Activated T-cell treated with anti-CD3 and anti-CD28 coated beads, Interleukin-2, amount 50 U/mL, for 24 hours (primary cell): ENCODE results near the gene SDHAF1.
A peak's percentile ranks its signal among the peaks of the same experiment; 100 is the strongest.

ENCODE experiments used
- DNase-seq: peaks from one replicate; pipeline ENCODE4 v3.0.0-alpha.2; 2020
- H3K27ac Mint-ChIP-seq: 2 replicates; pipeline ENCODE4 v1.8.0; 2020; ENCODE audit warnings: mild to moderate bottlenecking, mixed read lengths
- H3K27me3 Mint-ChIP-seq: 2 replicates; pipeline ENCODE4 v1.8.0; 2020; ENCODE audit warnings: mixed read lengths
- H3K36me3 Mint-ChIP-seq: 2 replicates; pipeline ENCODE4 v1.8.0; 2020; ENCODE audit warnings: low read depth, mixed read lengths
- H3K4me1 Mint-ChIP-seq: 2 replicates; pipeline ENCODE4 v1.8.0; 2020; ENCODE audit warnings: low read depth, mixed read lengths
- H3K4me3 Mint-ChIP-seq: 2 replicates; pipeline ENCODE4 v1.8.0; 2020; ENCODE audit warnings: mild to moderate bottlenecking, moderate library complexity, mixed read lengths
- H3K9me3 Mint-ChIP-seq: 2 replicates; pipeline ENCODE4 v1.8.0; 2020; ENCODE audit warnings: mixed read lengths

The SDHAF1 gene

GRCh38 chr19:35993923-35994598, 927 bp upstream of the SDHAF1 start:
- no peak for DNase-seq
- H3K4me1 Mint-ChIP-seq, result peaks cover 32% of the 10 kb centered on the region
- peaks cover 33% of the 10 kb centered on the region for H3K36me3 Mint-ChIP-seq
- H3K27ac Mint-ChIP-seq, result peak overlapping the region; percentile 74
- no peaks in the 10 kb centered on the region for H3K27me3 Mint-ChIP-seq
- peak overlapping the region; percentile 95 for H3K4me3 Mint-ChIP-seq
- no peaks in the 10 kb centered on the region for H3K9me3 Mint-ChIP-seq

DNA sequence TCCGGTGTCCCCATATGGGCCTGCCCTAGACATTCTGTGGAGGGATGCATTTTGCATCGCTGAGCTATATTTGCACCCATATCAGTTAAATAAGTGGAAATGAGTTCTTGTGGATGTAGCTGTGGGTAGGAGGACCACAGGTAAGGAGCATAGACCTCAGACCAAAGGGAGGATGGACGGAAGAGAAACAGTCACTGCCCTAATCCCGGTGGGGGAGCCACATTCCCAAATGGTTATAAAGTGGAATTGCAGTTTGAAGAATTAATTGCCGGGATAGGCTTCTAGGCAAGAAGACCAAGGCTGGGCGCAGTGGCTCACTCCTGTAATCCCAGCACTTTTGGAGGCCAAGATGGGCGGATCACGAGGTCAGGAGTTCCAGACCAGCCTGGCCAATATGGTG, 1.8 kb downstream of the SDHAF1 start:
- Mint-ChIP-seq H3K36me3 (peaks cover 53% of the 10 kb centered on the region), H3K27me3 (no peaks in the 10 kb centered on the region), H3K9me3 (no peaks in the 10 kb centered on the region), H3K4me1 (peaks cover 45% of the 10 kb centered on the region), H3K27ac (peak overlapping the region; percentile 93), H3K4me3 (peak overlapping the region; percentile 95)
- no peak for DNase-seq

DNA sequence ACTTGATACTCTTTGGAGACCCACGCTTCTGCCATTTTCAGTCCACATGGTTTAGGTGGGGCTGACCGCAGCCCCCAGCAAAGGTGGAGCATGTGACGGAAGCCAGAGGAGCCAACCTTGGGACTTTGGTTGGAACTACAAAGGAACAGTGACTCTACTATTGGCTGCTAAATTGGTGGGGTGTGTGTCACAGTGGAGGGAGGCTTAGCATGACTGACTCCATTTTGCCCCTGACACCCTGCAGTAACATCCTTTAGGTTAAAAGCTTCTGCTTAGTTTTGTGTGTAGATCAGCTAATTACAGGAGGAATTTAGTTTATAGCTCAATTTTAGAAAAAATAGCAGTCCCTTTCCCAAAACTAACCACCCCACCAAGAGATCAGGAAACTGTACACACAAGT, 6.6 kb downstream of the SDHAF1 start:
- H3K27me3 Mint-ChIP-seq, result no peaks in the 10 kb centered on the region
- no peak for DNase-seq
- no peak overlapping the region for H3K4me3 Mint-ChIP-seq
- H3K36me3 Mint-ChIP-seq, result peaks cover 59% of the 10 kb centered on the region
- H3K9me3 Mint-ChIP-seq, result no peaks in the 10 kb centered on the region
- peaks cover 28% of the 10 kb centered on the region for H3K4me1 Mint-ChIP-seq
- H3K27ac Mint-ChIP-seq, result no peak overlapping the region

- no peak overlapping the region for H3K27ac Mint-ChIP-seq
- DNase-seq, result no peak
- peaks cover 16% of the 10 kb centered on the region for H3K4me1 Mint-ChIP-seq
- H3K4me3 Mint-ChIP-seq, result no peak overlapping the region
- no peaks in the 10 kb centered on the region for H3K9me3 Mint-ChIP-seq
- no peaks in the 10 kb centered on the region for H3K27me3 Mint-ChIP-seq
- peaks cover 46% of the 10 kb centered on the region for H3K36me3 Mint-ChIP-seq
These were observed 8.3 kb downstream of the SDHAF1 start for GRCh38 chr19:36003284-36003683.

DNA sequence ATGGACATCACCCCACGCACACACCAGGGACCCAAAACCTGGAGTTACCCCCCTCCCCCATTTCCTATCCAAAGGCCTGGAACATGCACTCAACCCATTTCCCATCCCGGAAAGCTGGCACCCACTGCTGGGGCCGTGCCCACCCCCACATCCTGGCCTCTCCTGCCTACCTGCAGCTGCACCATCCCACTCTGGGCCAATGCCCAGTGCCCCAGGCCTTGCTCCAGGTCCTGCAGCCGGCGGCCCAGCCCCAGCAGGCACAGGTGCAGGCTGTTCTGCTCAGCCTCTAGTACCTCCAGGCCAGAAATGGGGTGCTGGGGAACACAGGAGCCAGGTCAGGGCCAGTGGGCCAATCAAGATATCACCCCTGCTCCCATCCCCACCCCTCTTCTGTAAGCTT, 12.0 kb downstream of the SDHAF1 start:
- no peaks in the 10 kb centered on the region for H3K27me3 Mint-ChIP-seq
- H3K4me1 Mint-ChIP-seq, result peaks cover 15% of the 10 kb centered on the region

DNA sequence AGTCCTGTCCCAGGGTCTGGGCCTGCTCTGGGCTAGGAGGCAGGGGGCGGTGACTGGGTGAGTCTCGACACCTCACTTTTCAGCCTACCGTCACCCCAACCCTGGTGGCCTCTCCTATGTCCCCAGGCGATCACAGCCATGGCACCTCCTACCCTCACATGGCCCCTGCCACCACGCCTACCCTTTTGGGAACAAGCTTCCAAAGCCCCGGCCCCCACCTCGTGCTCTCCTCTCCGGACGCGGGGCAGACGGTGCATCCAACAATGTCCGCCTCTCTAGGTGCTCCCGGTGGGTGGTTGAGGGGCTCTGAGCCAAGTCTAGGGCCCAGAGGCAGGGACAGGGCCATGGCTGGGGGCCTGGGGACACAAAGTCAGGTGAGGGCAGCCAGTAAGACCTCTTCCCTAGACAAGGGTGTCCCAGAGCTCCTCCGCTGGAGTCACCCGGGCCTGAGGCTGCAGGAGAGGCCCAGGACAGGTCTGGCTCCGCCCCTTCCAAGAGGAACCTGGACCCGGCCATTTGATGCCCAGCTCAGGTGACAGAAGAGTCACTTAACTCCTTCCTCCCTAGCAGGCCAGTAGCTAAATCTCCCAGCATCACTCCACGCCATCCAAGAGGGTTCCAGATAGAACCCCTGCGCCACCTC, 13.5 kb downstream of the SDHAF1 start, which contains the start of gene SYNE4:
SYNE4 (minus strand) TSS at position 478 of the 643 bp plus-strand sequence; CDS start at position 346, 132 bp downstream.
- Mint-ChIP-seq H3K4me1 (peaks cover 27% of the 10 kb centered on the region), H3K4me3 (peak within 1 kb of the TSS; percentile 60), H3K36me3 (peaks cover 22% of the 10 kb centered on the region), H3K9me3 (no peaks in the 10 kb centered on the region), H3K27me3 (no peaks in the 10 kb centered on the region), H3K27ac (peak within 1 kb of the TSS; percentile 63)
- no peak for DNase-seq

More for the DNA sequence above, 12.0 kb downstream of the SDHAF1 start:
- no peaks in the 10 kb centered on the region for H3K9me3 Mint-ChIP-seq
- no peak overlapping the region for H3K27ac Mint-ChIP-seq
- peaks cover 31% of the 10 kb centered on the region for H3K36me3 Mint-ChIP-seq
- H3K4me3 Mint-ChIP-seq, result no peak overlapping the region
- no peak for DNase-seq

DNA sequence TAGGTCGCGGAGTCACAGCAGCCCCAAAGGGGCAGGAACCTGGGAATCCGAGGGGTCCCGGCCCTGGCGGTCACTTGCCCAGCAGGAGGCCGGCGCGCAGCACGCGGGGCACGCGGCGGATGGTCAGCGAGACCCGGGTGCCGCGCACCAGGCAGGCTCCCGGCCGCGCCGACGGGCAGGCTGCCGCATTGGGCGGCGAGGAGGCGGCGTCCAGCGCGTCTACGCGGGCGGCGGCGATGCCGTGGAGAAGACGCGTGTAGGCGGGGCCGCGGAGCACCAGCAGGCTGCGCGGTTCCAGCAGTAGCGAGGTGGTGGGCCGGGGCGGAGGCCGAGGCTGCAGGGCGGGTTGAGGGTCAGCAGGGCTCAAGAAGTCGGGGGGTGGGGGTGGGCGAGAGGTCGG, 14.2 kb downstream of the SDHAF1 start:
- peak; percentile 69 for DNase-seq
- peak overlapping the region; percentile 60 for H3K4me3 Mint-ChIP-seq
- no peak overlapping the region for H3K27ac Mint-ChIP-seq
- peaks cover 27% of the 10 kb centered on the region for H3K36me3 Mint-ChIP-seq
- H3K9me3 Mint-ChIP-seq, result no peaks in the 10 kb centered on the region
- H3K27me3 Mint-ChIP-seq, result no peaks in the 10 kb centered on the region
- H3K4me1 Mint-ChIP-seq, result peaks cover 33% of the 10 kb centered on the region

DNA sequence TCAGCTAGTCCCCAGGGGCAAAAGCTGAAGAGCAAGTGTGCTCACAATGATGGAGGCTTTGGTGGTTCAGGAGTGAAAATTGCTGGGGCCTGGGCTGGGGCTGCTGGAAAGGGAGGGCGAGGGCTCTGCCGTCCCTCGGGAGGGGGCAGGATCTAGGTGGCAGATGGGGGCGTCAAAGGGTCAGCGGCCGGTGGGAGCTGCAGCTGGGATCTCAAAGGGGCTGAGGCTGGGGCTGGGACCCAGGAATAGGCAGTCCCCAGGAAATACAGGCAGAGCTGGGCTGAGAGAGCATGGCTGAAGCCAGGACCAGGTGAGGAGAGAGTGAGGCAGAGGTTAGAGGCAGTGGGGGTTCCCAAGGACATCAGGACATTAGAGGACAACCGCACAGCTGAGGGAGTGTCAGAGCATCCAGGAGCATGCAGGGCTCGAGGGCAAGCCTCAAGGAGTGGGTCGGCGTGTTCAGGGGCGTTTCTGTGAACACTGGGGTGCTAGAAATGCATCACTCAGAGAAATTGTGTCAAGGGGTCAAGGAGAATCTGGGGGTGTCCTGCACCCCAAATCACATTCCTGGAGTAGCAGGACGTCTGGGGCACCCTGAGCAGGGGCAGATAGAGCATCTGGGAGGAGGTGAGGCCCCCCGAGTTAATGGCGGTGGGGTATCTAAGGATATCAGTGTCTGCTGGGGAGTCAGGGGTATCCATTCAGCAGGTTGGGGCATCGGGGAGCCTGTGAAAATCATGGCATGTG, 14.8 kb downstream of the SDHAF1 start:
- H3K27ac Mint-ChIP-seq, result peak overlapping the region; percentile 63
- H3K27me3 Mint-ChIP-seq, result no peaks in the 10 kb centered on the region

GRCh38 chr19:36010402-36010801, 15.4 kb downstream of the SDHAF1 start:
- H3K4me3 Mint-ChIP-seq, result no peak overlapping the region
- H3K27me3 Mint-ChIP-seq, result no peaks in the 10 kb centered on the region
- peaks cover 27% of the 10 kb centered on the region for H3K36me3 Mint-ChIP-seq
- DNase-seq, result no peak
- peaks cover 45% of the 10 kb centered on the region for H3K4me1 Mint-ChIP-seq
- H3K27ac Mint-ChIP-seq, result no peak overlapping the region
- H3K9me3 Mint-ChIP-seq, result no peaks in the 10 kb centered on the region

More for the DNA sequence above, 14.8 kb downstream of the SDHAF1 start:
- no peak for DNase-seq
- H3K36me3 Mint-ChIP-seq, result peaks cover 27% of the 10 kb centered on the region
- H3K9me3 Mint-ChIP-seq, result no peaks in the 10 kb centered on the region
- H3K4me3 Mint-ChIP-seq, result peak overlapping the region; percentile 48
- peaks cover 39% of the 10 kb centered on the region for H3K4me1 Mint-ChIP-seq

DNA sequence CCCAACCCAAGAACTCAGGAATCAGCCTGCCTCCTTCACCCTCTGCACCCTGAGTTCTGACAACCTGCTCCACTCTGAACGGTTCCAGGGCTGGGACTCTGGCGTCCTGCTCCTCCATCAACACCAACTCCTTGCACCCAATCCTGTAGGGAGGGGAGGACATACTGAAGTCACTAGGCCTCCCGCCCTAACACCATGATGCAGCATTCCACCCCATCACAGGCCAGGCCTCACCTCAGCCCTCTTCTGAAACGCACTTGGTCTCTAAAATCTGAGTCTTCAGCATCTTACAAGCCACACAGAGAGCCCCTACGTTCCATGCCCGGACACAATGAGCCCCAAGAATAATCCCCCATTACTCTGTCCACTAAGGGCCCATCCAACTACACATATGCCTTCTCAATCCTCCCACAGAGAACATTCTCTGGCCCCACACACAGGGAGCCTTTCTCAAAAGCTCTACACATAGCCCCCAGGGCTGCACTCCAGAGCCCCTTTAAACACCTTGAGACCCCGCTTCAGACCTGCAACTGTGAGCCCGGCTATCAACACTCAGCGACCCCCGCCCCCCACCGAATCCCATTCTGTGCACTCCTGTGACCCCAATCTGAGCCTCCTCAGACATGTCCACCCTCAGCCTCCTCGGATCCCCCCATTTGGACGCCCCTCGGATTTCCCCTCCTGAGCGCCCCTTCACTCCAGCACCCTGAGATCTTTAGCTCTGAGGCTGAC, 18.5 kb downstream of the SDHAF1 start:
- peak; percentile 41 for DNase-seq
- H3K4me1 Mint-ChIP-seq, result peaks cover 50% of the 10 kb centered on the region
- H3K9me3 Mint-ChIP-seq, result no peaks in the 10 kb centered on the region
- H3K4me3 Mint-ChIP-seq, result peak overlapping the region; percentile 99
- H3K36me3 Mint-ChIP-seq, result peaks cover 40% of the 10 kb centered on the region
- no peaks in the 10 kb centered on the region for H3K27me3 Mint-ChIP-seq
- peak overlapping the region; percentile 98 for H3K27ac Mint-ChIP-seq

GRCh38 chr19:36014012-36014924, 19.3 kb downstream of the SDHAF1 start, which contains the start of gene ALKBH6:
Gene ALKBH6, minus strand, starts transcription at chr19:36014213. Its CDS starts 816 bp downstream, at chr19:36013397.
- Mint-ChIP-seq H3K27me3 (no peaks in the 10 kb centered on the region), H3K9me3 (no peaks in the 10 kb centered on the region), H3K4me3 (peak within 1 kb of the TSS; percentile 99), H3K27ac (peak within 1 kb of the TSS; percentile 98), H3K36me3 (peaks cover 43% of the 10 kb centered on the region), H3K4me1 (peaks cover 44% of the 10 kb centered on the region)
- peak; percentile 99 for DNase-seq

- no peaks in the 10 kb centered on the region for H3K27me3 Mint-ChIP-seq
- H3K4me1 Mint-ChIP-seq, result peaks cover 17% of the 10 kb centered on the region
- no peaks in the 10 kb centered on the region for H3K9me3 Mint-ChIP-seq
- H3K27ac Mint-ChIP-seq, result no peak overlapping the region
- peaks cover 59% of the 10 kb centered on the region for H3K36me3 Mint-ChIP-seq
- no peak overlapping the region for H3K4me3 Mint-ChIP-seq
- no peak for DNase-seq
These were observed 24.2 kb downstream of the SDHAF1 start for GRCh38 chr19:36019061-36019670.

DNA sequence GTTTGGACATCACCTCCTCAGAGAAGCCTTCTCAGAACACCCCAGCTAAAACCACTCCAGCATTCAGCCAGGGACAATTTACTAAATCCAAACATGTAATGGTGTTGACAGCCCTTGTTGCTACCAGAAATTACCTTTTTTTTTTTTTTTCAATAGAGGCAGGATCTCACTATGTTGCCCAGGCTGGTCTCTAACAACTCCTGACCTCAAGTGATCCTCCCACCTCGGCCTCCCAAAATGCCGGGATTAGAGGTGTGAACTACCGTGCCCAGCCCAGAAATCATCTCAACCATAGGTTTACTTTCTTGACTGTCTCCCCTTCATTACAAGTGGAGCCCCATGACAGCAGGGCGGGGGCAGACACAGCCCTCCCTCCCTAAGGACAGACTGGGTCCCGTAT, 28.4 kb downstream of the SDHAF1 start:
- no peak for DNase-seq
- Mint-ChIP-seq H3K9me3 (no peaks in the 10 kb centered on the region), H3K27ac (no peak overlapping the region), H3K4me3 (no peak overlapping the region), H3K4me1 (no peaks in the 10 kb centered on the region), H3K36me3 (peaks cover 66% of the 10 kb centered on the region), H3K27me3 (no peaks in the 10 kb centered on the region)
